Amniotic stem cell (primary cell): ENCODE measurements around the gene IKZF2.

Experiments
- DNase-seq: peaks from one replicate; lab custom pipeline; 2025; lab: John Stamatoyannopoulos, UW

The IKZF2 gene

DNA sequence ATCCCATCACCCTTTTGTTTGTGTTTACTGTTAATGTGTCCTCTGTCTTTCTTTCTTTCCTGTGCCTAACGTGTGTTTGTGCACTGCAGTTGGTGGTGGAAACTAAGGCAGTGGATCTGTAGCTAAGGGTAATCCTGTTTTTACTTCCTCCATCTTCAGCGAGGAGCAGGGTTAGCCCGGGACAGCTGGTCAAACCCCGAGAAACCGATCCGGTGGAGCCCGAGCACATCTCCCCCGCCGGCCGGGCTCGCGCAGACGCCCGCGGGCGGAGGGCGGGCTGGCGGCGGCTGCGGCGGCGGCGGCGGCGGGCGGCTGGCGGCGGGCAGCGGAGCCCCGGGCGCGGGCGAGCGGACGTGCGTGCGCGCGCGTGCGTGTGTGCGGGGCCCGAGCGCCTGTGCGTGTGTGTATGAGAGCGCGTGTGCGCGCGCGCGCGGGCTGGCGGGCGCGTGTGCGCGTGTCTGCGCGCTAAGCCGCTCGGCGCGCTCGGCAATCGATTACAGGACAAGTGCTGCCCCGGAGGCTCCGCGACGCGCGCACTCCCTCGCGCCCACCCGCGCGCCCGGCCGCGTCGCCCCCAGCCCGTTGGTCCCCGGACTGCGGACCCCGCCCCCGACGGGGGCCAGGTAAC is at the start of gene IKZF2:
IKZF2 (minus strand) TSS at position 176 of the 628 bp plus-strand sequence. CDS start 2,983 bp downstream, outside the sequence.
- DNase-seq = peak; percentile 78

DNA sequence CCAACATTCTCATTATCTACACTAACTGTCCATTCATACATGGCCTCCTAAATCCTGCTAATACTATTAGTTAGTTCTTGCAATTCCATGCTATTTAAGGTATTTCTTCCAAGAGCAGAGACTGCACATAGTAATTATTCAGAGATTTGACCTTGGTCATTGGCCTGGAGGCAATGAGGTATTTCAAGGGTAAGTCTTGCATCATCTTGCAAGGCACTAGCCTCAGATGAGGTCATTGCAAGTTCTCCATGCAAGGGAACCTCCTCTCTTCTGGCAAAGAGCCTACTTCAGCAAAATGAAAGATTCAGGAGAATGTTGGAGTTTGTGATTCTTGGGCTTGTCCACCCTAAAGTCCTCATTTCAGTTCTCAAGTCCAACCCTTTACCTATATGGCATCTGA is 48.5 kb upstream of the IKZF2 start:
- DNase-seq = no peak

DNA sequence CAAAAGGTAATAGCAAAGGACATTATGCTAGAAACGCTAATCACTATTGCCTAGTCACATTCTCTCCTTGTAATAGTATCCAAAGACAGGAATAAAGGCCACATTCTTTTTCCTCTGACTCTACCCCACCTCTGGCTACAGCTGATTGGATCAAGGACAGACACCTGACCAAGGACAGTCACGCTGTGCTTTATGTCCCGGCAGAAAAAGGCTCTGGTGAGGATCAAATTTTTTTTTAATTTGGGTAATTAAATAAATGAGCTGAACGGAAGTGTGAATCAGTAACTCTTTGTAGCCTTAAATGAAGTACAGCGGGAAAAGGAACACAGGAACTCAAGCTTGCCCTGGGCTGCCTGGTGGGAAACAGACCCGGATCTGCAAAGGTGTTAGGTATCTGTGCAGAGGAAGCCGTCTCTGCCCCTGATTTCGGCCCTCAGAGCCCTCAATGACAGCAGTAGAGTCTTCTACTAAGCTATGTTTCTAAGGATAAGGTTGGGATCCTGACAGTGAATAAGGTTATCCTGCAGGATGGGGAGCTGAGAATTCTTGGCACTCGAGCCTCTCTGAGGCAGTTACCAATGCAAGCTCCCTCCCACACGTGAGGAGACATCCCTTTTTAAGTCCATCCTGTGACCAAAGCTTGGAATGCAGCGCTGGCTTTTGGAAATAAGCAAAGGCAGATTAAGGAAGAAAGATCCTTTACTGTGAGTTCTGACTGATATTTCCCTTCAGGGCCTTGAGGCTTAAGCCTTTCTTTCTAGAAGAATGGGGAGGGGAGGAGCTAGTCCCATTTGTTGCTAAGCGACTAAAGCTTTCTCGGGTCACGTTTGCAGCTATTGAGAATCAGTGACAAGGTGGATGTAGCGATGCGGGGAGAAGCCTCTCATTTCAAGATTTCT is 37.8 kb upstream of the IKZF2 start:
- peak; percentile 62 for DNase-seq

DNA sequence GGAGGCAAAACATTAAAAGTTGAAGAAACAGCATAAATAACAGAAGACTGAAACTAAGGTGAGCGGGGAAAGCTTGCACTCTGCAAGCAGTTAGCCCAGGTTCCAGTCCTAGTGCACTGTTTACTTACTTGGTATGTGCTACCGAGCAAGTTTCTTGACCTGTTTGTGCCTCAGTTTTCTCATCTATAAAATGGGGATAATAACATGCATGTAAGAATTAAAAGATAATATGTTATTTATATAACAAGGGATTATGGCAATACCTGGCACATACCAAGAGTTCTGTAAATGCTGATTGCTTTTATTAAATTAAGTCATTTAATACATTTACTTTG is 37.1 kb upstream of the IKZF2 start:
- no peak for DNase-seq

DNA sequence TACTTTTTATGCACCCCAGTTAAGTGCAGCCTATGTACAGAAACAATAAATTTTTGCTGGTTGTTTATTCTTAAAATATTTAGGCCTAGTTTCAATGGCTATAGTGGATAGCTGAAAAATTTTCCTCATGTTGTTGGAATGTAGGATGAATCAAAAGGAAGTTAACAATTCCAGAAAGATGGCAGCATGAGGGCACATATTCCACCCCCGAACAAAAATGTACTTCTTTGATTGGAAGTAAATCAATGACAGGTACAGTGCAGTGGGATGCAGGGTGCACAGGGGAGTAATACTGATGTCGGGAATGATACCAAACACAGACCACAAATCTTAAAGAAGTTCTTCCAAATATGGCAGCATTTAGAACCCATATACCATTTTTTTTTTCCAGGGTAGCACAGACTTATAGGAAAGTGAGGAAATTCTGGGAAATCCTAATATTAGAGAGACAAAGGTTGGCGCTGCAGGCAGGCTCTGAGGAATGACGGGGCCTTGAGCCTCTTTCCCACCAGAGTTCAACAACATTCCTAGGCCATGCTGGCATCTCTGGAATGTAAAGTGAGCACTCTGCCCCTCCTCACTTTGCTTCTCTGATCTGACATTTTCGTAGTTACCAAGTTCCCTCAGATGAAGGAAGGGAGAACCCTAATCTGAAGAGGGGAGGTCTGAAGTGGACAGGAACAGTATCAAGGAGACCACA is 36.6 kb upstream of the IKZF2 start:
- no peak for DNase-seq

DNA sequence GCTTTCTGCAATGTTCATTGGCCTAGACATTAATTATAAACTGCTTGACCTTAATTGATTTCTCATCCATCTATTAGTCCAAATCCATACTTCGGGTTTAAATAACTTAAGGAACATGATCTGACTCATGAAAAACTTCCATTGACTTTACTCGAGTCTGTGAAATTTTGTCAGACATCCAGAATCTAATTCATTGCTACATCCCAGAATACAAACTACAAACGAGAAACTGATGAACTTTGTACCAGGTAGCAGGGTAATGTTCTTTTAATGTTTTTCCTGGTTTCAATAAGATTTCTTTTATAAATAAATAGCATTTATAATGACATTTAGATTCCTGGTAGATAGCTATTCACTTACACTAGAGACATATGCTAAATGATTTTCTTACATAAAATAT is 36.0 kb upstream of the IKZF2 start:
- no peak for DNase-seq

DNA sequence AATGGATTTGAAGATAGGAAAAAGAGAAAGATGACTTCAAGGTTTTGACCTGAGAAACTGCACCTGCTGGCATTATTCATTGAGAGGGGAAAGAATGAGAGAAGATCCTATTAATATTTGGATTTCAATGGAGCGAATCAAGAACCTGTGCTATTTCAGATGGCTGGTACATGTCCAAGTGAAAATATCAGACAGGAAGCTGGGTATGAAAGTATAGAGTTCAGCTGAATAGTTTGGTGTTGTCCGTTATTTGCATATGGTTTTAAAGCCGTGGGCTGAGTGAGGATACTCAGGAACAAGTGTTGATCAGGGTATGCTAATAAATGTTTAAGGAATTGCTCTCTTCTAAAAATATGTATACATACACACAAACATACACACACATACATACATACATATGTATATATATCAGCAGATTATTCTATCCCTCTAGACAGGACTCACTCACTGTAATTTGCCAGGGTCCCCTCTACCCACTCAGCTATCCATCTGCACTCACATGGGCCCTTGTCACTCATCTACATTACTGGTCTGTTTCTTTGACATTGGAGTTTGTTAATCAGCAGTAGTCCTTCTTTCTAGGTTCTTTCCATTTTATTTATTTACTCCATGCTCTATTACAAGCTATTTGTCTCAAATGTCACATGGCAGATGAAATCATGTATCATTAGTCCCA is 33.9 kb upstream of the IKZF2 start:
- no peak for DNase-seq

DNA sequence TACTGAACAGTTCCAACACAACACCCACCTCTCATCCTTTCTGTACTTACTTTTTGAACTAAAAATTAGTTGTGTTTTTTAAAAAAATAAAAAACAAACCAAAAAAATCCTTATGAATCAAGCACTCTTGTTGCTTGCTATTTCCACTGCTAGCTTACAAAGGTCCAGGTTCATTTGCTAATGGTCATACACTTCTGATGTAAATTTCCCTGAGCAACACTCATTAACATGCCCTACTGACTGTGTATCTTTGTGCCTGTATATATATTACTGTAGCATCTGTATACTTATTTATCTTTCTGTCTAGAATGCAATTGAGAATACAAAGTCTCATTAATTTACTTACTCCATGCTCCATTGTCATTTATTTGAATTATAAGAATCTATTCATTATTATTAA is 30.3 kb upstream of the IKZF2 start:
- no peak for DNase-seq

DNA sequence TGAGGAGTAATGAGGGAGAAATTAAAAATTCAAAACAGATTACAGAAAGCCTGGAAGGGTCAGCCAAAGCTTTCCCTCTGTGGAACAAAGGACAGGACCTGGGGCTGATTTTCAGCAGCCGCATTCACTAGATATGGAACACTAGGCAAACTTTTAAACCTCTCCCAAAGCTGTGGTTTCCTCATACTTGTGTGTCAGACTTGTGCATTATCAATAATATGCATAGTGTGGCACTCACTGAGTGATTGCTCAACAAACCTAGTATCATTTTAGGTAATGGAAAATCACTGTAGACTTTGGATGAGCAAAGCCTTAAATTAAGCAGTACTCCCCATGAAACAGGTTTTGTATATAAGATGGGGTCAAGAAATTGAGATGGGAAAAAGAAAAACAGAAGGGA is 26.3 kb upstream of the IKZF2 start:
- DNase-seq = no peak

DNA sequence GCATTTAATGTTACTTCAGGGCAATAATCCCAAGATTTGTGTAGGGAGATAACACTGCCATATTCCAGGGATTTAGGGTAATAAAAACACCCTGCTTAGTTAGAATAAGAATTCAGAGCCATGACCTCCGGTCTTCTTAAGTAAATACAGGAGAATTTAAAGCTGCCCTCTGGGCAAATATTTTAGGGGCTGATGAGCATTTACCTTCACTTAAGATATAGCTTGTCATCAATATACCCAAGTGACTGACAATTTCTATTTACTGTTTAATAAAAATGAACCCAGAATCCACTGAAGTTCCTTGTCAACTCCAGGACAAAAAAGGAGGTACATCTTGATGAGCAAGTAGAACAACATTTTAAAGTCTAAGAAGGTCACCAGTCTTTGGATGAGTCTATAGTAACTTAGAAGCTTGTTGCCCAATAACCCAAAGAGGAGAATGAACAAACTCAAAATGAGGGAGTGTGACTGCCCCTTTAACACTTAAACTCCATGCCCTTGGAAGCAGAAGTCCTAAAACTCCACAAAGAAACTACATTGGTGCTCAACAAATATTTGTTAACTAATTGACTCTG is 24.3 kb upstream of the IKZF2 start:
- no peak for DNase-seq

DNA sequence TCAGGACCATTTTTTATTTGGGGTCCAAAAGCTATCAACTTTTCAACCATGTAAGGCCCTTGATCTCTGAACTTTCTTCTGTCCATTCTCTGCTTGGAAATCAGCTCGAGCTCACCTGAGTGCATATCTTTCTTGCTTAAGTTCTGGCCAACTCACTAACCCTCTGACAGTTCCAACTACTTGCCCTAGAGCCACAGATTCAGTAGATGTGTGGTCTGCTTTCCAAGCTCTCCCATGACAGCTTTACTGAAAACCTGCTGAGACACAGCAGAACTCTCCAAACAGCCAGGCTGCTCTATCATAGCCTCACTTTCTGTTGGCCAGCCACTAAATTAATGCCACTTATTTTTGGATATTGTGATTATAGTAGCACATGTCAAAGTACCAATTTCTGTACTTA is 21.2 kb upstream of the IKZF2 start:
- no peak for DNase-seq

DNA sequence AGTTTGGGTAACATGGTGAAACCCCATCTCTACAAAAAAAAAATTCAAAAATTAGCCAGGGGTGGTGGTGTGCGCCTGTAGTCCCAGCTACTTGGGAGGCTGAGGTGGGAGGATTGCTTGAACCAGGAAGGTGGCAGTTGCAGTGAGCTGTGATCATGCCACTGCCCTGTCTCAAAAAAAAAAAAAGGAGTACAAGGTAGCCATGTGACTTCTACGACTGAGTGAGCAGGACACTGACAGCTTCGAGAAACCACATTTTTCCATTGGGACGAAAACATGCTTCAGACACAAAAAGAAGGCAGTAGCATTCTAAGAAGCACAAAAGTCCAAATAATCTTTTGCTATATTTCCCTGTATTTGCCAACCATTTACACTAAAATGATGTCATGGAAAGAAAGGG is 19.7 kb upstream of the IKZF2 start:
- no peak for DNase-seq

DNA sequence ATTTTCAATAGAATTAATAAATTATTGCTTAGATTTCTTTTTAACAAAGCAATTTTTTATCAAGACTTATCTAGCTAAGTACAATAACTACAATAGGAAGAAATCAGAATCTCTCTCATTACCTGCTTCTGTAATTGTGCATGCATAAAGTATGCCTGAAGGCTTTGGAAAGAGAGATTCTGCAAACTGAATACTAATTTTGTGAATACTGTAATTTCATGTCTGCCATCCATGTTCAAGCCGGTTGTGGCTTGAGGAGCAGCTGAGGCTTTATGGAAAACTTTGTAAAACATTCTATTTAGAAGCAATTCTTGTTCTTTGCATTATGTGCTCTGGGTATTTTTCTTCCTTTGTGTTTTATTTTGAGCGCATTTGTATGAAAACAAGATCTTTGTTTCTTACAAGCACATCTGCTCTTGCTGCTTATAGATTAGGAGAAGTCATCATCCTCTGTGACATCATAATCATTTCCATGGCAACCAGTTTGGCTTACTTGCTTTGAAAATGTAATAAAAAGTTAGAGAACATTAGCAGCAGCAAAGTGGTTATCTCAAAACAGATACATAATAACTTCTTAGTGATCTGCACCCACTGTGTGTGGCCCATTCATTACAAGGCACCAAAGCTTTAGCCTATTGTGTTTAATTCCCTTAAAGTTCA is 16.0 kb upstream of the IKZF2 start:
- no peak for DNase-seq

DNA sequence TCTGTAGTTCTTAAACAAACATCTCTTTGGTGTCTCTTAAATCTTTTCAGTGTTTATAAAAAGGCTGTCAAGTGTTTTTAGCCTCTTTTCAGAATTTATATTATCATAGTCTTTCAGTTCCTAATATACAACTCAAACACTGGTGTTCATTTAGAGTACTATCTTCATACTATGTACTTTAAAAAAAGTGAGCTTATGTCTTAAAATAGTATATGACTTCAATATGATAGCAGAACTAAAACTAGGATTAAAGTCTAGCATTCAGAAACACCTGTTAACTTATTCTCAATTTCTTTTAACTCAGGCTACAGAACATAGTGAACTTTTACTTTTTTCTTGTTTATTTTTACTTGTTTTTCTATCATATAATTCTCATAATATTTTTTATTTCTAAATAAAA is 14.7 kb upstream of the IKZF2 start:
- DNase-seq = no peak

DNA sequence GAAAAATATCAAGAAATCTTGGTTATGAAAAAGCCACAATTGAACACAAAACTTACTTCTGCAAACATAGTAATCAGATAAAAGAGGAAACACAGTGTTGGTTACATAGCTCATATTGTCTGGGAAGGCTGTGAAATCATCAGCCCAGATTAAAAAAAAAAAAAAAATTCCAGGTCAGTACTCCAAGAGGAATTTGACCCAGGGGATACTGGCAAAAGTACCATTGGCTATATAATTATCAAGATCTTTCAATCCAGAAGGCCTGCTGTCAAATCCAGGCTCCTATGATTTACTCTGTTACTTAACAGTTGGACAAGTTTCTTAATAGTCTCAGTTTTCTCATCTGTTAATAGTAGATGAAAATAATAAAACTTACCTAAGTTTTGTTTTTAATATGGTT is 12.9 kb upstream of the IKZF2 start:
- DNase-seq = no peak

DNA sequence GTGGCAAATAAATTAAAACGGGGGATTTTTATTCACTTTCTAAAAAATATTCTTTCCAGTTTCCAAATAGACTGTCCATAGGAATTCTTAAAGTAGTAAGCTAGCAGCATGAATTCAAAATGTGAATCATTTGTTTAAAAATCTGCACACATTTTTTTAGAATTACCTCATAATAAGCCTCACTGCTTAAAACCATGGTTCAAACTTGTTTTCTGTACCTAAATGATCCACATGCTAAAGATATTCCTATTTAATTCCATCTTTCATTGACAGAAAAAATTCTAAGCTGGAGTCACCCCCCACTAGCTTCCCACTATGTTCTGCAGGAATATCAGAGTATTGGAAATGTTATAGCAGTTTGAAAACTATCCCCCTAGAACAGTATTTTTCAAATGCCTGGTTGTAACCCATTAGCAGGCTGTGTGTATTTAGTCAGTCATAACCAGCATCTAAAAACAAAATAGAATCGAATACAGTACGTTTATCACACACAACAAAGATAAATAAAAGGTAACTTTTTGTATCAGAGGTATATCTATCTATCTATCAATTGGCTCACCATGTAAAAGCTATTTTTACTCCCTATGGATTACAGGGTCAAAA is 11.2 kb upstream of the IKZF2 start:
- no peak for DNase-seq

DNA sequence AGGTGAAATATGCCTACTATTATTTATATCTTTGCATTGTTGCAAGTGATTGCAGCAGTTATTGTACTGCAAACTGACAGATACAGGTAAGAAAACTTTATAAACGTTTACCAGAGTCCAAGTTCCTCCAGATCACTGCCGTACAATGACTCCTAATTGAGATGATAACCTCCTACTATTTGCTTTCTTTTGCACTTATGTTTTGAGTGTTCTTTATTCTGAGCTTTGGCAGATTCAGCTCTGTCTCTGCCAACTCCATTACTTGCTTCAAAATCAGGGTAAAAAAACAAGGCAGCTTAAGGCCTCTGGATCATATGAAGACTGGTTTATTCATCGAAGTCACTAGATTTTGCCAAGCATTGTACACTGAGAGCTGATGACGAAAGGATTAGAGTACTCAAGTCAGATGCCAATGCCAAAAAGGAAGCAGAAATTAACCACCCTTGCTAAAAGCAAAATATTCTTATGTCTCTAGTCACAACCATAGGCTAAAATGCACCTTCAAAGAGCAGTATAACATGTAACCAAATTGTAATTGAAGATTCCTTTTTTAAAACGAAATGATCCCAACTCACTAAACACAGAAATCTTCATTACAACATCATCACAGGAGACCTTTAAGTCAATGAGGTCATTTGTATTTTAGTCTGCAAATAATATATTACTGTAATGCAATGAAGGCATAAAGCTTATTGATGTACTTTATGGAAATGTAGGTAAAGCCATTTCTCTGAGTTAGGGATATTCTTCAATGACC is 10.5 kb upstream of the IKZF2 start:
- no peak for DNase-seq

DNA sequence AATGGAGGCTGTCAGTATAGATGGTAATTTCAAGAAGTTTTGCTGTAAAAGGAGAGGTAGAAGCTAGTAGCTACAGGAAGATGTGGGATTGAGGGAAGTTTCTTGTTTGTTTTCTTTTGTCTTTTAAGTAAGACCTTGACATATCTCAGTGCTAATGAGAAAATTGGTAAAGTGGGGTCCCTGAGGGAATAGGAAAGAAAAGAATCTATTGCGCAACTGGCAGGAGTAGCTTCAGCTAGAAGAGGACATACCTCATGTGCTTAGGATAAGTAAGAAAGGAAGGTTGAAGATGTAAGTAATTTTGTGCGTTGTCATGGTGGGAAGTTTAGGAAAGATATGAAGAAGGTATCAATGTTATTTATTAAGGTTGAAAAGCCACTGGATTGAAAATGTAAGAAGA is 8.4 kb upstream of the IKZF2 start:
- no peak for DNase-seq

DNA sequence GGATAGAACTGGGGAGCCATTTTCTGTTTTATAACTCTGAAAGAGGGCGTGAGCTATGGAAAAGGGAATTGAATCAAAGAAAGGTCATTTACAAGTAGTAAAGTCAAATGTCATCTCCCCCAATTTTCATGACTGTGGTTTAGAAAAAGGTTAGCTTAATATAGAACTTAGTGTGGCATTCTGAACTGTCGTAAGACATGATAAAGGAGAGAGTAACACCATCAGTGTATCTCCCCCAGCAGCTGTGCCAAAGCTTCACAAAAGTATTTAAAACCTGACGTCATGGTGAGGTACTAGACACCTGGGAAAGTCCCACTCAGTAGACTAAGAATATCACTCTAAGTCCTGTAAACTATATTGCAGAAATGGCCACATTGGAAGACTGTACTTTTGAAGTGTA is 5.8 kb upstream of the IKZF2 start:
- no peak for DNase-seq

DNA sequence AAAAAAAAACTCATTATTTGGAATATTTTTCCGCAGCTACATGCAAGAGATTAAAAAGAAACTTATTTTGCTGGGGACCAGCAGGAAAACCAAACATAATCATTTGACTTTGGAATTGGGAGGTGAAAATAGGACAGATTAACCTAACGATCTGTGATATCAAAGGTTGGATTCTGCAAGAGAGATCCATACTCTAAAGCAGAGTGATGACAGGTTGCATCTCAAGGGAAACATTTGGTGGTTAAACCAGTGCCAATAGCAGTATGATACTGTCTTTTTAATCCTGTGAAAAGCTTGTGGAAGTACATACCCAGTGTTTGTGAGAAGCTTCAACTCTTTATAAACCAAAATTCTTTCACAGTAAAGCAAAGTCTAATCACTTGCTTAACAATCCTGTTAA is 5.3 kb upstream of the IKZF2 start:
- DNase-seq = no peak

DNA sequence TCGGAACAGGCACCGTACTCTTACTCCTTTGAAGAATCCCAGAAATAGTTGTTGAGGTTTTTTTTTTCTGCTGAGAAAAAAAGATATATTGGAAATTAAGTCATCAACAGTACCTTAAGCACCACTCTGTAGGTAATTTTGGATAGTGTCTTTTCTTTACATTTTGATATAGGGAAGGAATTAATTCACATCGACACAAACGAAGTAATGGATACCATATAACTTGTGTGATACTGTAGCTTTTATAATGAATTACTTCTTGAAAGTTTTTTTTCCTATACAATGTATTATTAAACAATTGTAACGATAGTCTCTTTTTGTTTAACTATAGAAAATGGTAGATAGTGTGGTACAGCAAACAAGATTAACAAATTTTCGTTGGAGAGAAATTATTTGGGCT is 1.5 kb upstream of the IKZF2 start:
- DNase-seq = no peak
